ENCODE results near the gene LCT.

DNA sequence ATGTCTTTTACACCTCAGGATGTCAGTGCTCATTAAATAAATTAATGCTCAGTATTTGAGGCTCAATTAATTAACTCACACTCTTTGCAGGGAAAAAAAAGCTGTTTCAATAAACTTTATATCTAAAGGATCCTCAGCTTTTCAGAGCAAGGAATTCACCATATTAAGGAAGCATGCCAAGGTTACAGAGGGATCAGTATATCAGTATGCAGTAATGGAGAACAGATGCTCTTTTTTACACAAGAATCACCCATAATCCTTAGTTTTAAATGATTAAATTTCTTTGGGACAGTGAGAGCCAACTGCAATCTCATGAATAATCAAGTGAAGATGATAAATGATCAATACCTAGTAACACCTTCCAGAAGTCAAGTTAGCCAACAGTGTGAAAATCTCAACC lies 14.9 kb upstream of the LCT start:
- TF ChIP-seq, protein P1, sequence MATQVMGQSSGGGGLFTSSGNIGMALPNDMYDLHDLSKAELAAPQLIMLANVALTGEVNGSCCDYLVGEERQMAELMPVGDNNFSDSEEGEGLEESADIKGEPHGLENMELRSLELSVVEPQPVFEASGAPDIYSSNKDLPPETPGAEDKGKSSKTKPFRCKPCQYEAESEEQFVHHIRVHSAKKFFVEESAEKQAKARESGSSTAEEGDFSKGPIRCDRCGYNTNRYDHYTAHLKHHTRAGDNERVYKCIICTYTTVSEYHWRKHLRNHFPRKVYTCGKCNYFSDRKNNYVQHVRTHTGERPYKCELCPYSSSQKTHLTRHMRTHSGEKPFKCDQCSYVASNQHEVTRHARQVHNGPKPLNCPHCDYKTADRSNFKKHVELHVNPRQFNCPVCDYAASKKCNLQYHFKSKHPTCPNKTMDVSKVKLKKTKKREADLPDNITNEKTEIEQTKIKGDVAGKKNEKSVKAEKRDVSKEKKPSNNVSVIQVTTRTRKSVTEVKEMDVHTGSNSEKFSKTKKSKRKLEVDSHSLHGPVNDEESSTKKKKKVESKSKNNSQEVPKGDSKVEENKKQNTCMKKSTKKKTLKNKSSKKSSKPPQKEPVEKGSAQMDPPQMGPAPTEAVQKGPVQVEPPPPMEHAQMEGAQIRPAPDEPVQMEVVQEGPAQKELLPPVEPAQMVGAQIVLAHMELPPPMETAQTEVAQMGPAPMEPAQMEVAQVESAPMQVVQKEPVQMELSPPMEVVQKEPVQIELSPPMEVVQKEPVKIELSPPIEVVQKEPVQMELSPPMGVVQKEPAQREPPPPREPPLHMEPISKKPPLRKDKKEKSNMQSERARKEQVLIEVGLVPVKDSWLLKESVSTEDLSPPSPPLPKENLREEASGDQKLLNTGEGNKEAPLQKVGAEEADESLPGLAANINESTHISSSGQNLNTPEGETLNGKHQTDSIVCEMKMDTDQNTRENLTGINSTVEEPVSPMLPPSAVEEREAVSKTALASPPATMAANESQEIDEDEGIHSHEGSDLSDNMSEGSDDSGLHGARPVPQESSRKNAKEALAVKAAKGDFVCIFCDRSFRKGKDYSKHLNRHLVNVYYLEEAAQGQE (IDR thresholded peaks at IDR 0.05; ENCODE audit: insufficient replicate concordance, low read depth) = no peak
- TF ChIP-seq CTCF (IDR thresholded peaks at IDR 0.05; ENCODE audit: insufficient read depth, low read length) (no peak), POLR2AphosphoS5 (IDR thresholded peaks at IDR 0.05; ENCODE audit: low read depth) (no peak), SPI1 (IDR thresholded peaks at IDR 0.05; ENCODE audit: borderline replicate concordance, low read depth) (no peak)
